Smooth muscle cell (in vitro differentiated cells): Measurements from ENCODE around the gene NUDT17. TPM values are rescaled to one million over a fixed set of nuclear protein-coding genes. Genes with fewer than 3 reads are reported as not detected.

Experiments
- DNase-seq: peaks from one replicate; lab custom pipeline; 2025; ENCODE audit not compliant: unreplicated experiment; lab: John Stamatoyannopoulos, UW
- H2AFZ ChIP-seq: fragments of 200-600 bp; sonication (generic); 2 replicates; pipeline ENCODE4 v1.6.0; 2016; ENCODE audit warnings: antibody characterized with exemption, low read depth, mild to moderate bottlenecking
- H3F3A ChIP-seq: fragments of 200-600 bp; sonication (generic); 2 replicates; pipeline ENCODE4 v1.6.0; 2017; ENCODE audit warnings: antibody characterized with exemption, low read depth
- H3K27ac ChIP-seq: fragments of 200-600 bp; sonication (generic); 2 replicates; pipeline ENCODE4 v1.5.1; 2016; ENCODE audit warnings: low read depth, mild to moderate bottlenecking
- H3K27me3 ChIP-seq: fragments of 200-600 bp; sonication (generic); 2 replicates; pipeline ENCODE4 v1.6.1; 2016; ENCODE audit warnings: low read depth, mild to moderate bottlenecking
- H3K36me3 ChIP-seq: fragments of 200-600 bp; sonication (generic); 2 replicates; pipeline ENCODE4 v1.5.1; 2016; ENCODE audit warnings: low read depth
- H3K4me1 ChIP-seq: fragments of 200-600 bp; sonication (generic); 2 replicates; pipeline ENCODE4 v1.5.1; 2016; ENCODE audit warnings: low read depth
- H3K4me2 ChIP-seq: fragments of 200-600 bp; sonication (generic); 2 replicates; pipeline ENCODE4 v1.6.0; 2016; ENCODE audit warnings: mild to moderate bottlenecking
- H3K4me3 ChIP-seq: fragments of 200-600 bp; sonication (generic); 2 replicates; pipeline ENCODE4 v1.5.1; 2016; ENCODE audit warnings: mild to moderate bottlenecking
- H3K79me2 ChIP-seq: fragments of 200-600 bp; sonication (generic); 2 replicates; pipeline ENCODE4 v1.6.0; 2016; ENCODE audit warnings: low read depth, mild to moderate bottlenecking
- H3K9ac ChIP-seq: fragments of 200-600 bp; sonication (generic); 2 replicates; pipeline ENCODE4 v1.6.0; 2016; ENCODE audit warnings: low read depth
- H3K9me3 ChIP-seq: fragments of 200-600 bp; sonication (generic); replicated peaks from 2 replicates; pipeline ENCODE4 v1.5.1; 2016; ENCODE audit warnings: low read depth
- H4K20me1 ChIP-seq: fragments of 200-600 bp; sonication (generic); 2 replicates; pipeline ENCODE4 v1.6.0; 2016; ENCODE audit warnings: low read depth
- WGBS: methylation state at CpG from one replicate; pipeline ENCODE4 v1.1.7; 2016; ENCODE audit warnings: low lambda C conversion rate; 5-methylcytosine and 5-hydroxymethylcytosine counted together
- polyA plus RNA-seq: library from polyadenylated mRNA; unstranded; fragments of >200 nt; fragmentation: Nextera tagmentation; extraction: Ambion mirVana; gene quantifications from 2 replicates; pipeline ENCODE4 v1.2.1, GENCODE V29; 2016
- total RNA-seq: library from RNA; depleted of rRNA; stranded (reverse); fragments of >200 nt; gene quantifications from 2 replicates; pipeline ENCODE4 v1.2.3, GENCODE V29; 2014
- TF ChIP-seq, protein P1 (sequence below): fragments of 200-600 bp; sonication (generic); IDR thresholded peaks from 2 replicates; pipeline ENCODE4 v1.5.1; 2017; ENCODE audit warnings: borderline replicate concordance, mild to moderate bottlenecking, antibody characterized with exemption; ENCODE audit not compliant: insufficient read depth, poor library complexity, severe bottlenecking

NUDT17 gene
- total and polyA plus RNA-seq, 2 experiments from 2014 or later = 2.5 to 6.8 TPM

DNA sequence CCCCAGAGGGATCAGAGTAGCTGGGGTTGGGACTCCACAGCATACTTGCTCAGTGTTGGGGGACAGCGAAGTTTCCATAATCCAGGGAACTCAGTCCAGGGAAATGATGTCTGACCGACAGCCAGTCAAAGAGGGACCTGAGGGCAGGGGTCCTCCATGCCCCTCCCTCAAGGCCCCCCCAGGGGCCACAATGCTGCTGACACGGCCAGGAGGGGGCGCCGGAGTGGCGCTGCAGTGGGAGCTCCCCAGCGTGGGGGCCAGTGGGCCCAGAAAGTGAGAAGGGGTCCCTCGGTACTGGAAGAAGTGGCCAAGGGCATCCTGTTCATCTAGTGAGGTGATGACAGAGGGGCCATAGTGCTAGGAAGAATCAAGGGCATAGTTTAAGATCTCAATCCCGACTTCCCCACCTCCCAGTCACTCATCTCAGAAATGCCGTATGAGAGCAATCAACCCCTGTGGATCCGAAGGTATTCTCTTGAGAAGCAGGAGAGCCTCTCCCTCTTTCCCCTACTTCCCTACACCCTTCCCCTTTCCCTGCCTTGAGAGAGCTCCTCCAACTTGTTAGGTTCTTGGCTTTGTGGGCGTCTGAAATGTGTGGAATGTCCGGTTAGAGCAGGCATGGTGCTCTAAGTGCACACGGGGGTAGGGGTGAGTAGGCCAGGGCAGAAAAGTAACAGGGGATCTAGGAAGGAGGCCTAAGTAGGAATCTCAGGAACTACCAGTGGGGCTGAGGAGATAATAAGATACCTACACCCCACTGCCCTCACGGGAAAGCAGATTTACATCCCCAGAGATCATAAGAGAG, 4.1 kb downstream of the NUDT17 start:
- peaks cover 16% of the 10 kb centered on the region for H3F3A ChIP-seq
- 76% methylated on average over 15 of the region's 15 CpGs for WGBS
- no peak overlapping the region for H3K4me3 ChIP-seq
- DNase-seq = no peak
- H4K20me1 ChIP-seq = no peaks in the 10 kb centered on the region
- H3K79me2 ChIP-seq = no peaks in the 10 kb centered on the region
- no peak overlapping the region for H3K9ac ChIP-seq
- H3K27ac ChIP-seq = peak overlapping the region; percentile 48
- no peaks in the 10 kb centered on the region for H3K27me3 ChIP-seq
- H3K4me1 ChIP-seq = peaks cover 3% of the 10 kb centered on the region
- no peaks in the 10 kb centered on the region for H3K9me3 ChIP-seq
- H3K4me2 ChIP-seq = peak overlapping the region; percentile 3
- TF ChIP-seq, protein P1, sequence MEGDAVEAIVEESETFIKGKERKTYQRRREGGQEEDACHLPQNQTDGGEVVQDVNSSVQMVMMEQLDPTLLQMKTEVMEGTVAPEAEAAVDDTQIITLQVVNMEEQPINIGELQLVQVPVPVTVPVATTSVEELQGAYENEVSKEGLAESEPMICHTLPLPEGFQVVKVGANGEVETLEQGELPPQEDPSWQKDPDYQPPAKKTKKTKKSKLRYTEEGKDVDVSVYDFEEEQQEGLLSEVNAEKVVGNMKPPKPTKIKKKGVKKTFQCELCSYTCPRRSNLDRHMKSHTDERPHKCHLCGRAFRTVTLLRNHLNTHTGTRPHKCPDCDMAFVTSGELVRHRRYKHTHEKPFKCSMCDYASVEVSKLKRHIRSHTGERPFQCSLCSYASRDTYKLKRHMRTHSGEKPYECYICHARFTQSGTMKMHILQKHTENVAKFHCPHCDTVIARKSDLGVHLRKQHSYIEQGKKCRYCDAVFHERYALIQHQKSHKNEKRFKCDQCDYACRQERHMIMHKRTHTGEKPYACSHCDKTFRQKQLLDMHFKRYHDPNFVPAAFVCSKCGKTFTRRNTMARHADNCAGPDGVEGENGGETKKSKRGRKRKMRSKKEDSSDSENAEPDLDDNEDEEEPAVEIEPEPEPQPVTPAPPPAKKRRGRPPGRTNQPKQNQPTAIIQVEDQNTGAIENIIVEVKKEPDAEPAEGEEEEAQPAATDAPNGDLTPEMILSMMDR = peak; percentile 43
- peaks cover under 1% of the 10 kb centered on the region for H3K36me3 ChIP-seq
- no peak overlapping the region for H2AFZ ChIP-seq

DNA sequence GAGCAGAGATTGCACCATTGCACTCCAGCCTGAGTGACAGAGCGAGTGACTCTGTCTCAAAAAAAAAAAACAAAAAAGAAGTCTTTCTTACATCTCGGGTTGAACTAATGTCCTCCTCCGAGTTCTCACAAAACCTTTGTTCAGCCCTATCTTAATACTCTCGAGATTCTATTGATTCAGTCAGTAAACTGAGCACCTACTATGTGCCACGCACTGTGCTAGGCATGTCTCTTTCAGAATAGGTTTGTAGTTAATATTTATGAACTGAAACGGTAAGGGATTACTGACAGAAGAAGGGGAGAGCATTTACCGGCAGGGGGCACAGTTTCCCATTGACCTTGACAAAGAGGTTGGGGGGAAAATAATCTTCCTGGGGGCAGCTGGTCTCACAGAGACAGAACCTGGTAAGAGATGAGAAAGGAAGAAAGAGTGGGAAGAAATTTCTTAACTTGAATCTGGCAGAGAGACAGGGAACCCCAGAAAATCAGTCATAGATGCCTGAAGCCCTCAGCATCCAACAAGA, 10.1 kb downstream of the NUDT17 start:
- peaks cover 10% of the 10 kb centered on the region for H3F3A ChIP-seq
- H3K27me3 ChIP-seq = no peaks in the 10 kb centered on the region
- TF ChIP-seq, protein P1 = no peak
- peaks cover 4% of the 10 kb centered on the region for H3K36me3 ChIP-seq
- H3K4me3 ChIP-seq = no peak overlapping the region
- 92% methylated on average over 7 of the region's 7 CpGs for WGBS
- no peak overlapping the region for H3K9ac ChIP-seq
- no peaks in the 10 kb centered on the region for H3K4me1 ChIP-seq
- H3K9me3 ChIP-seq = no peaks in the 10 kb centered on the region
- H3K79me2 ChIP-seq = peaks cover 12% of the 10 kb centered on the region
- no peak for DNase-seq
- no peak overlapping the region for H3K27ac ChIP-seq
- H2AFZ ChIP-seq = no peak overlapping the region
- peaks cover 24% of the 10 kb centered on the region for H4K20me1 ChIP-seq
- H3K4me2 ChIP-seq = no peak overlapping the region

DNA sequence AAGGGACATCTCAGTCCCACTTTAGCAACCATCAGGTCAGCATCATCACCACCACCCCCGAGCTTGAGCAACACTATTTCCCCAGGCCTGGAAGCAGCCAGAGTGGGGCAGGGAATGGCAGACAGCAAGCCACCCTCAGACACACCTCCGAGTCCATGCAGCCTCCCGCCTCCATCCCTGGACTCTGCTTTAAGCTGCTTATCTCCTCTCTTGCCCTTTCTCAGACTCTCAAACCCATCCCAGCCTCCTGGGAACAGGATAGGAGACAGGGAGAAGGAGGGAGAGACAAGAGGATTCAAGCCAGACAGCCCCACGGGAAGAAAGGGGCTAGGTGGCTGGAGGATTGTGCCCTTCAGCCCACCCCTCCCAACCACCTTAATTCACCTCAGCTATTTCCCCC, 11.7 kb downstream of the NUDT17 start:
- no peak overlapping the region for H3K4me2 ChIP-seq
- DNase-seq = no peak
- no peaks in the 10 kb centered on the region for H3K9me3 ChIP-seq
- H3K4me3 ChIP-seq = no peak overlapping the region
- TF ChIP-seq, protein P1 = no peak
- peaks cover 6% of the 10 kb centered on the region for H3F3A ChIP-seq
- H2AFZ ChIP-seq = no peak overlapping the region
- peaks cover 4% of the 10 kb centered on the region for H3K36me3 ChIP-seq
- WGBS = 90% methylated on average over 4 of the region's 4 CpGs
- H3K27ac ChIP-seq = no peak overlapping the region
- no peaks in the 10 kb centered on the region for H3K27me3 ChIP-seq
- H4K20me1 ChIP-seq = peaks cover 24% of the 10 kb centered on the region
- no peak overlapping the region for H3K9ac ChIP-seq
- peaks cover 12% of the 10 kb centered on the region for H3K79me2 ChIP-seq
- H3K4me1 ChIP-seq = no peaks in the 10 kb centered on the region
